Liver (tissue), 9 donors: Measurements from ENCODE around the gene CDC5L. TPM values are rescaled to one million over a fixed set of nuclear protein-coding genes. Genes with fewer than 3 reads are reported as not detected.
A peak's percentile ranks its signal among the peaks of the same experiment; 100 is the strongest.

Source experiments
- DNase-seq: peaks from one replicate; pipeline ENCODE4 v3.0.0-alpha.2; 2017; ENCODE audit warnings: low spot score
- H3K27ac ChIP-seq, 2 donors: one replicate each; pipeline ENCODE4 v1.7.0; 2013; ENCODE audit warnings: inconsistent platforms in 2 of 2, low read length in 2 of 2, control low read depth in 1 of 2, low read depth in 1 of 2, mild to moderate bottlenecking in 1 of 2
- H3K27me3 ChIP-seq, 4 donors: one replicate each; pipeline versions ENCODE4 v1.6.1 to v1.7.0; 2013; ENCODE audit warnings: low read length in 3 of 4, inconsistent platforms in 1 of 4, mild to moderate bottlenecking in 1 of 4, moderate library complexity in 1 of 4; ENCODE audit not compliant: control insufficient read depth in 4 of 4, insufficient read depth in 4 of 4
- H3K36me3 ChIP-seq, 4 donors: one replicate each; pipeline versions ENCODE4 v1.6.1 to v1.7.0; 2013; ENCODE audit warnings: low read length in 3 of 4, mild to moderate bottlenecking in 3 of 4, low read depth in 1 of 4, moderate library complexity in 1 of 4; ENCODE audit not compliant: control insufficient read depth in 4 of 4, insufficient read depth in 3 of 4
- H3K4me1 ChIP-seq, 4 donors: one replicate each; pipeline versions ENCODE4 v1.6.1 to v1.7.0; 2013; ENCODE audit warnings: low read length in 3 of 4, mild to moderate bottlenecking in 3 of 4, moderate library complexity in 1 of 4; ENCODE audit not compliant: control insufficient read depth in 4 of 4, insufficient read depth in 4 of 4
- H3K4me3 ChIP-seq, 3 donors: one replicate each; pipeline versions ENCODE4 v1.6.1 to v1.7.0; 2013; ENCODE audit warnings: low read length in 3 of 3, control low read depth in 1 of 3, low read depth in 1 of 3, mild to moderate bottlenecking in 1 of 3
- H3K9ac ChIP-seq, 2 donors: one replicate each; pipeline ENCODE4 v1.7.0; 2013; ENCODE audit warnings: low read length in 2 of 2, mild to moderate bottlenecking in 2 of 2, moderate library complexity in 2 of 2, control low read depth in 1 of 2, low read depth in 1 of 2
- H3K9me3 ChIP-seq, 4 donors: one replicate each; pipeline versions ENCODE4 v1.6.1 to v1.7.0; 2013; ENCODE audit warnings: low read length in 3 of 4; ENCODE audit not compliant: control insufficient read depth in 4 of 4
- FOXA1 ChIP-seq: IDR thresholded peaks from 2 replicates; pipeline ENCODE4 v1.6.1; 2016; ENCODE audit warnings: antibody characterized with exemption
- FOXA2 ChIP-seq: IDR thresholded peaks from 2 replicates; pipeline ENCODE4 v1.6.1; 2016; ENCODE audit warnings: antibody characterized with exemption
- GABPA ChIP-seq, 2 donors: IDR thresholded peaks in 1 of 2; conservative IDR thresholded peaks in 1 of 2; 2 replicates each; pipeline ENCODE4 v1.6.1; 2016; ENCODE audit warnings: antibody characterized with exemption in 2 of 2, mild to moderate bottlenecking in 1 of 2, moderate library complexity in 1 of 2
- HNF4A ChIP-seq, 2 donors: conservative IDR thresholded peaks; 2 replicates each; pipeline ENCODE4 v1.6.1; 2016; ENCODE audit warnings: antibody characterized with exemption in 2 of 2, mild to moderate bottlenecking in 2 of 2
- HNF4G ChIP-seq: IDR thresholded peaks from 2 replicates; pipeline ENCODE4 v1.6.1; 2016; ENCODE audit warnings: antibody characterized with exemption
- MAX ChIP-seq: IDR thresholded peaks from 2 replicates; pipeline ENCODE4 v1.6.1; 2016; ENCODE audit warnings: antibody characterized with exemption
- NR2F2 ChIP-seq: IDR thresholded peaks from 2 replicates; pipeline ENCODE4 v1.6.1; 2016; ENCODE audit warnings: antibody characterized with exemption
- RAD21 ChIP-seq, 2 donors: IDR thresholded peaks; 2 replicates each; pipeline ENCODE4 v1.6.1; 2016; ENCODE audit warnings: antibody characterized with exemption in 2 of 2, mild to moderate bottlenecking in 2 of 2
- RXRA ChIP-seq, 2 donors: IDR thresholded peaks; 2 replicates each; pipeline ENCODE4 v1.6.1; 2017 to 2018; ENCODE audit warnings: antibody characterized with exemption in 2 of 2, mild to moderate bottlenecking in 1 of 2
- TAF1 ChIP-seq: conservative IDR thresholded peaks from 2 replicates; pipeline ENCODE4 v1.6.1; 2016; ENCODE audit warnings: antibody characterized with exemption, mild to moderate bottlenecking
- YY1 ChIP-seq: IDR thresholded peaks from 2 replicates; pipeline ENCODE4 v1.6.1; 2016; ENCODE audit warnings: antibody characterized with exemption, mild to moderate bottlenecking
- WGBS: extraction: QIAGEN DNeasy Blood & Tissue Kit; methylation state at CpG from one replicate; pipeline ENCODE4 v1.1.7; 2013; 5-methylcytosine and 5-hydroxymethylcytosine counted together
- polyA plus RNA-seq, 2 donors: library from polyadenylated mRNA; stranded (reverse) in 1 of 2; unstranded in 1 of 2; fragments of 200-250 nt in 1 of 2; fragments of >200 nt in 1 of 2; fragmentation: Nextera tagmentation in 1 of 2; extraction: Ambion mirVana in 1 of 2; gene quantifications; one replicate each; pipeline versions ENCODE4 v1.2.1 to v1.2.3, GENCODE V29; 2013 to 2015
- total RNA-seq, 2 donors: library from RNA; depleted of rRNA; stranded (reverse); fragments of >200 nt; gene quantifications; one replicate each; pipeline ENCODE4 v1.2.3, GENCODE V29; 2014
- TF ChIP-seq, protein P1 (sequence below): IDR thresholded peaks from 2 replicates; pipeline ENCODE4 v1.6.1; 2016; ENCODE audit warnings: antibody characterized with exemption
- TF ChIP-seq, protein P2 (sequence below): IDR thresholded peaks from 2 replicates; pipeline ENCODE4 v1.6.1; 2016; ENCODE audit warnings: antibody characterized with exemption, mild to moderate bottlenecking
- TF ChIP-seq, protein P3 (sequence below): fragments of 150-350 bp; IDR thresholded peaks from 2 replicates; pipeline ENCODE4 v1.5.1; 2017; ENCODE audit warnings: improper control_type of control experiment, low read depth, low read length; ENCODE audit not compliant: missing input control
- donor health status: healthy.
- donor health status: healthy.
- donor health status: healthy.
- donor health status: healthy.
- donor health status: healthy.

The CDC5L gene
- total and polyA plus RNA-seq, 4 donors = 5.4 to 12.3 (median 11.0) TPM

DNA sequence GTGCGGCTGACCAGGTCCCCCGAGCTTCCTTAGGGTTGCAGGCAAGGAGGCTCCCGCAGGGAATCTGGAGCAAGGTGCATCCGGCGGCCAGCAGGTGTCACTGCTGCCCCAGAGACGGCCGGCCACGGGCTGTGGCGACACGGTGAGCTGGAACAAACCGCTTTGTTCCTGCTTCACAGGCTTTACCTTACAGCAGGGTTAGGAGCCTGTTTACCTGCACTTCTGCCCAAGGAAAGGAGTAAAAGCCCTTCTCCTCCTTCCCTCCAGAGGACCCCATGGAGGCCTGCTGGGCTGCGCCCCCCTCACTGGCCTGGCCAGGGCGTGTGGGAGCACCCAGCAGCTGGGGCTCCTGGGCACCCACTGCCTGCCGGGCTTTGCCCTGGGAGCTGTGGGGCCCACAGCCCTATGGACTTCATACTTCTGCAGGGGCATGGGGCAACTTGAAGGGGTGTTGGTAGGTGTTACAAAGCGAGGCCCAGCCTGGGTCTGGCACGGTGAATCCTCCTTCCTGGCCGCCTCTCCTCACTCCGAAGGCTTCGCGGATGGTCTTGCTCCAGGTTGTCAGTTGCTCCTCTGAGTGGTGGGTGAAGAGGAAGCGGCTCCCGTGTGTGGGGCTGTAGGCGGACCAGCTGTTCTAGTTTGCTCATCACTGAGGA lies 88.4 kb downstream of the CDC5L start:
- WGBS = 44% methylated on average over 23 of the region's 23 CpGs
- DNase-seq = peak; percentile 86
- H3K36me3 ChIP-seq = no peaks in the 10 kb centered on the region
- H3K9ac ChIP-seq = no peak overlapping the region
- TF ChIP-seq HNF4G = no peak
- TF ChIP-seq, protein P1, sequence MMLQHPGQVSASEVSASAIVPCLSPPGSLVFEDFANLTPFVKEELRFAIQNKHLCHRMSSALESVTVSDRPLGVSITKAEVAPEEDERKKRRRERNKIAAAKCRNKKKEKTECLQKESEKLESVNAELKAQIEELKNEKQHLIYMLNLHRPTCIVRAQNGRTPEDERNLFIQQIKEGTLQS = no peak
- no peak for TF ChIP-seq TAF1
- no peak for TF ChIP-seq YY1
- TF ChIP-seq, protein P2, sequence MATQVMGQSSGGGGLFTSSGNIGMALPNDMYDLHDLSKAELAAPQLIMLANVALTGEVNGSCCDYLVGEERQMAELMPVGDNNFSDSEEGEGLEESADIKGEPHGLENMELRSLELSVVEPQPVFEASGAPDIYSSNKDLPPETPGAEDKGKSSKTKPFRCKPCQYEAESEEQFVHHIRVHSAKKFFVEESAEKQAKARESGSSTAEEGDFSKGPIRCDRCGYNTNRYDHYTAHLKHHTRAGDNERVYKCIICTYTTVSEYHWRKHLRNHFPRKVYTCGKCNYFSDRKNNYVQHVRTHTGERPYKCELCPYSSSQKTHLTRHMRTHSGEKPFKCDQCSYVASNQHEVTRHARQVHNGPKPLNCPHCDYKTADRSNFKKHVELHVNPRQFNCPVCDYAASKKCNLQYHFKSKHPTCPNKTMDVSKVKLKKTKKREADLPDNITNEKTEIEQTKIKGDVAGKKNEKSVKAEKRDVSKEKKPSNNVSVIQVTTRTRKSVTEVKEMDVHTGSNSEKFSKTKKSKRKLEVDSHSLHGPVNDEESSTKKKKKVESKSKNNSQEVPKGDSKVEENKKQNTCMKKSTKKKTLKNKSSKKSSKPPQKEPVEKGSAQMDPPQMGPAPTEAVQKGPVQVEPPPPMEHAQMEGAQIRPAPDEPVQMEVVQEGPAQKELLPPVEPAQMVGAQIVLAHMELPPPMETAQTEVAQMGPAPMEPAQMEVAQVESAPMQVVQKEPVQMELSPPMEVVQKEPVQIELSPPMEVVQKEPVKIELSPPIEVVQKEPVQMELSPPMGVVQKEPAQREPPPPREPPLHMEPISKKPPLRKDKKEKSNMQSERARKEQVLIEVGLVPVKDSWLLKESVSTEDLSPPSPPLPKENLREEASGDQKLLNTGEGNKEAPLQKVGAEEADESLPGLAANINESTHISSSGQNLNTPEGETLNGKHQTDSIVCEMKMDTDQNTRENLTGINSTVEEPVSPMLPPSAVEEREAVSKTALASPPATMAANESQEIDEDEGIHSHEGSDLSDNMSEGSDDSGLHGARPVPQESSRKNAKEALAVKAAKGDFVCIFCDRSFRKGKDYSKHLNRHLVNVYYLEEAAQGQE = no peak
- TF ChIP-seq RXRA (IDR thresholded peaks at IDR 0.05) = peak in 1 of 2 donors; percentile 59
- no peak for TF ChIP-seq NR2F2
- TF ChIP-seq FOXA1 = no peak
- TF ChIP-seq, protein P3, sequence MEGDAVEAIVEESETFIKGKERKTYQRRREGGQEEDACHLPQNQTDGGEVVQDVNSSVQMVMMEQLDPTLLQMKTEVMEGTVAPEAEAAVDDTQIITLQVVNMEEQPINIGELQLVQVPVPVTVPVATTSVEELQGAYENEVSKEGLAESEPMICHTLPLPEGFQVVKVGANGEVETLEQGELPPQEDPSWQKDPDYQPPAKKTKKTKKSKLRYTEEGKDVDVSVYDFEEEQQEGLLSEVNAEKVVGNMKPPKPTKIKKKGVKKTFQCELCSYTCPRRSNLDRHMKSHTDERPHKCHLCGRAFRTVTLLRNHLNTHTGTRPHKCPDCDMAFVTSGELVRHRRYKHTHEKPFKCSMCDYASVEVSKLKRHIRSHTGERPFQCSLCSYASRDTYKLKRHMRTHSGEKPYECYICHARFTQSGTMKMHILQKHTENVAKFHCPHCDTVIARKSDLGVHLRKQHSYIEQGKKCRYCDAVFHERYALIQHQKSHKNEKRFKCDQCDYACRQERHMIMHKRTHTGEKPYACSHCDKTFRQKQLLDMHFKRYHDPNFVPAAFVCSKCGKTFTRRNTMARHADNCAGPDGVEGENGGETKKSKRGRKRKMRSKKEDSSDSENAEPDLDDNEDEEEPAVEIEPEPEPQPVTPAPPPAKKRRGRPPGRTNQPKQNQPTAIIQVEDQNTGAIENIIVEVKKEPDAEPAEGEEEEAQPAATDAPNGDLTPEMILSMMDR = peak; percentile 85
- no peak for TF ChIP-seq MAX
- TF ChIP-seq RAD21 (IDR thresholded peaks at IDR 0.05) = peak; percentile 93 to 96
- TF ChIP-seq HNF4A (conservative IDR thresholded peaks at IDR 0.05) = peak in 1 of 2 donors; percentile 11
- TF ChIP-seq FOXA2 = no peak
- H3K9me3 ChIP-seq = no peaks in the 10 kb centered on the region
- no peak overlapping the region for H3K4me3 ChIP-seq
- H3K27me3 ChIP-seq = no peaks in the 10 kb centered on the region
- no peak overlapping the region for H3K27ac ChIP-seq
- H3K4me1 ChIP-seq = no peaks in the 10 kb centered on the region

DNA sequence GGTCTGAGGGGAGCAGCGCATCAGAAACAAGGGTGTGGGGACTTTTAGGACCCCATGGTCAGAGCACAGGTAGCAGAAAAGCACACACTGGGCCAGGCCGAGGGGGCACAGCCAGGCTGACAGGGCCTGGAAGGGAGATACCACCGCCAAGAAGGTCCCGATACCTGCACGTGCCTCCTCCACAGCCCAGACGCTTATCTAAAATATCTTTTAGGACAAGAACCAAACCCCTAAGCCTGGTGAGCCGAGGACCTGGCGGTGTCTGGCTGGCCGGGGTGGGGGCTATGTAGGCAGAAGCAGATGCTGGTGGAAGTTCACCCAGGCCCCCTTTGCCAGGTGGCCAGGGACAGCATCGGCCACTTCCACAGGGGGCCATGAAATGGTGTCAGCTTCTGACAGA lies 89.3 kb downstream of the CDC5L start:
- no peaks in the 10 kb centered on the region for H3K4me1 ChIP-seq
- DNase-seq = no peak
- H3K36me3 ChIP-seq = no peaks in the 10 kb centered on the region
- no peak overlapping the region for H3K27ac ChIP-seq
- H3K9me3 ChIP-seq = no peaks in the 10 kb centered on the region
- no peaks in the 10 kb centered on the region for H3K27me3 ChIP-seq
- TF ChIP-seq, protein P2 = no peak
- no peak for TF ChIP-seq GABPA (IDR thresholded peaks at IDR 0.05 in 1 of 2, conservative IDR thresholded peaks at IDR 0.05 in 1 of 2)
- 97% methylated on average over 10 of the region's 10 CpGs for WGBS
- no peak overlapping the region for H3K4me3 ChIP-seq
- no peak overlapping the region for H3K9ac ChIP-seq
